Subcutaneous adipose tissue (tissue), 4 donors: ENCODE measurements around the gene WDR62. TPM values are rescaled to one million over a fixed set of nuclear protein-coding genes. Genes with fewer than 3 reads are reported as not detected.

Source experiments
- CTCF ChIP-seq: fragments of 450-650 bp; IDR thresholded peaks from one replicate; pipeline ENCODE4 v1.5.1; 2016; ENCODE audit warnings: low read depth, mild to moderate bottlenecking, control low read depth, antibody characterized with exemption, moderate library complexity
- total RNA-seq, 4 donors: library from RNA; depleted of rRNA; stranded (reverse); fragments of >200 nt; gene quantifications; one replicate each; pipeline ENCODE4 v1.1.0, GENCODE V29; 2016

WDR62 gene
- total RNA-seq, 4 donors from 2014 or later: 0.34 to 1.1 (median 0.44) TPM; not detected in 1

GRCh38 chr19:36054119-36054732 lies 471 bp upstream of the WDR62 start, which contains the start of gene THAP8:
TSS of gene THAP8 (minus strand) at chr19:36054285. CDS start at chr19:36054217, 68 bp downstream.
- no peak for TF ChIP-seq CTCF

DNA sequence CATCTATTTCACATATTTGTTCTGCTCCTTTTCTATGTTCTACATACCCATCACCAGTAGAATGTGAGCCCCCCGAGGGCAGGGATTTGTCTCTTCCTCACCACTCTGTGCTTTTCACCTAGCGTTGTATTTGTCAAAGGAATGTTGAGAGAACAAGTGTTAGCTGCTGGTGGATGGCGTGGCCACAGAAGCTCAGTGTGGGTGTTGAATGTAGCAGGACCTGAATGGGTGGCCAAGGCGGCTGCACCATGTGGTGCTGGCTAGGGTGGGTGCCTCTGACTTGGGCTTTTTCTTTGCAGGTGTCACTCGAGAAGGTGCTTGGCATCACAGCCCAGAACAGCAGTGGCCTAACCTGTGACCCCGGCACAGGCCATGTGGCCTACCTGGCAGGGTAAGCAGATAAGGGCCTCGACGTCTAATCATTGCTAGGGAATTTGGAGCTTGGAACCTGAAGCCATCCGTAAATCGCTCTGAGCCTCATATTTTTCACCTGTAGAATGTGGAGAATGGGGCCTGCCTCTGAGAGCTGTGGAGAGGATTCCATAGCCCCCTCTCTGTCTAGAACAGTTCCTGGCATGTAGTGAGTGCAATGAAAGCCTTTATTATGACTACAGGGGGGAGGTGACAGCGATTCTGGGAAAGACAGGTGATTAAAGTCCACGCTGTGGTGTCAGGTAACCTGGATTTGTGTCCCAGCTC lies 3.9 kb downstream of the WDR62 start:
- TF ChIP-seq CTCF: no peak

GRCh38 chr19:36059180-36059910 lies 4.6 kb downstream of the WDR62 start:
- no peak for TF ChIP-seq CTCF

DNA sequence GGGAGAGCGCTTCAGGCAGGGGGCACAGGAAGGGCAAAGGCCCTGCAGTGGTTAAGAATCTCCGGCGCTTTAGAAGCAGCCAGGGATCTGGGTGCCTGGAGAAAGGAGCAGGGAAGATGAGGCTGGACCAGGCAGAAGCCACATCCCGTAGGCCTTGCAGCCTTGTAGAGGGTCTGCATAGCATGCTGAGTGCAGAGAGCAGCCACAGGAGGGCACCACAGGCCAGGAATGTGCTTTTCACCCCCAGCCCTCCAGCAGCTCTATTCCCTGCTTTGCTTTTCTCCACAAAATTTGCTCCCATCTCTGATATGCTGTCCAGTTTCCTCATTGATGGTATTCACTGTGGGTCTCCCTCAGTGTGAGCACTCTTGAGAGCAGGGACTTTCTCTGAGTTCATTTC lies 5.7 kb downstream of the WDR62 start:
- TF ChIP-seq CTCF: no peak

- no peak for TF ChIP-seq CTCF
These were observed 6.7 kb downstream of the WDR62 start for GRCh38 chr19:36061367-36061766.

DNA sequence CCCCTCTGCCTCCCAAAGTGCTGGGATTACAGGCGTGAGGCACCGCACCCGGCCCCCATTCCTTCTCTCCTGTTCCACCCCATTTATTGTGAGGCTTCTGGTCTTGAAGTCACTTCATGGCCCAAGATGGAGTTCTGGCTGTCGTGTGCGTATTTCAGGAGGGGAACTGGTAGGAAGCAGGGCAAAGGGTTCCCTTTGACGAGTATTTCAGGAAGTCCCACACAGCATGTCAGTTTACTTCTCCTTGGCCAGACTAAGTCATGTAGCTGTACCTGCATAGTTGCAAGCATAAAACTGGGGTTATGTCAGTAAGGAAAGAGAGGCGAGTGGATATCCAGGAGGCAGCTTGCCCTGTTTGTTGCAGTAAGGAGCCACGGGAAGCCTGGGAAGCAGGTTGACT lies 10.1 kb downstream of the WDR62 start:
- no peak for TF ChIP-seq CTCF

DNA sequence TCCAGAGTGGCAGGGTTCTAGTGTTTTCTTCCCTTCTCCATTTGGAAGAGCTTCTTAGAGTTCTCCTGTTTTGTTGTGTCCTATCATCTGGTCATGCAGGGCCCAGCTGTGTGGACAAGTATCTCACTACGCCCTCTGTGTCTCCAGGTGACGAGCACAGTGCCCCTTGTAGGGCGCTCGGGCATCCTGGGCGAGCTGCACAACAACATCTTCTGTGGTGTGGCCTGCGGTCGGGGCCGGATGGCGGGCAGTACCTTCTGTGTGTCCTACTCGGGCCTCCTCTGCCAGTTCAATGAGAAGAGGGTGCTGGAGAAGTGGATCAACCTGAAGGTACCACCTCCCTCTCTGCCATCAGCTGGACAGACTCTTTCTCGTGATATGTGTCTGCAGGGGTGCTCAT lies 13.0 kb downstream of the WDR62 start:
- no peak for TF ChIP-seq CTCF
